HCT116 (cell line): ENCODE measurements around the gene ABR. TPM values are rescaled to one million over a fixed set of nuclear protein-coding genes. Genes with fewer than 3 reads are reported as not detected.

ENCODE experiments used
- ATAC-seq: fragments of 200-7000 bp; cut with Tn5 transposase; 2 replicates; pipeline ENCODE4 v1.9.1; 2020; ENCODE audit warnings: mild to moderate bottlenecking, moderate library complexity
- BruUV-seq: library from RNA; stranded (reverse); fragments of 400-500 nt; replicated peaks from 2 replicates; lab custom pipeline; 2021; lab: Mats Ljungman, UMichigan
- CTCF ChIA-PET: fragments of 300-600 bp; sonication (Branson Sonifier 250); formaldehyde crosslinking; loops from one replicate; lab custom pipeline; 2021; ENCODE audit warnings: antibody characterized with exemption; lab: Charles Lee
- POLR2A ChIA-PET: fragments of 300-600, 350-600 bp; sonication (Branson Sonifier 250); formaldehyde crosslinking; loops from one replicate; lab custom pipeline; 2021; ENCODE audit warnings: antibody characterized with exemption; lab: Charles Lee
- RAD21 ChIA-PET, 2 experiments: fragments of 300-600 bp; sonication (Branson Sonifier 250); formaldehyde crosslinking; loops; one replicate each; lab custom pipeline; 2023; ENCODE audit warnings: low total read pairs in 2 of 2; ENCODE audit not compliant: uncharacterized antibody in 2 of 2, unreplicated experiment in 2 of 2, low non-redundant PET in 1 of 2; lab: Charles Lee
- DNase-seq: peaks from one replicate; pipeline ENCODE4 v3.0.0-alpha.2; 2010; ENCODE audit warnings: low read depth, low spot score
- H2AFZ ChIP-seq: fragments of 200-600 bp; shearing (Covaris generic), sonication (generic); 2 replicates; pipeline ENCODE4 v1.6.1; 2017; ENCODE audit warnings: low read depth, mixed run types, mixed read lengths, antibody characterized with exemption, low read length; ENCODE audit not compliant: poor library complexity, severe bottlenecking
- H3K27ac ChIP-seq: 2 replicates; pipeline ENCODE4 v1.5.1; 2012; ENCODE audit warnings: low read depth, low read length
- H3K27me3 ChIP-seq: fragments of 200-600 bp; sonication (generic); 2 replicates; pipeline ENCODE4 v1.6.1; 2016; ENCODE audit warnings: mixed run types, low read length, mixed read lengths; ENCODE audit not compliant: insufficient read depth
- H3K36me3 ChIP-seq, 2 experiments: fragments of 200-500 bp in 1 of 2; fragments of 200-600 bp in 1 of 2; sonication (Bioruptor generic) in 1 of 2; sonication (generic) in 1 of 2; 2 replicates each; pipeline versions ENCODE4 v1.5.1 to v1.6.1; 2014 to 2016; ENCODE audit warnings: low read length in 2 of 2, inconsistent platforms in 1 of 2, mixed read lengths in 1 of 2, mixed run types in 1 of 2; ENCODE audit not compliant: insufficient read depth in 2 of 2, control insufficient read depth in 1 of 2
- H3K4me1 ChIP-seq, 2 experiments: fragments of 200-600 bp in 1 of 2; sonication (generic) in 1 of 2; 2 replicates each; pipeline versions ENCODE4 v1.5.1 to v1.6.1; 2012 to 2017; ENCODE audit warnings: low read length in 2 of 2, inconsistent platforms in 1 of 2, mild to moderate bottlenecking in 1 of 2, mixed read lengths in 1 of 2, mixed run types in 1 of 2, moderate library complexity in 1 of 2; ENCODE audit not compliant: insufficient read depth in 2 of 2, control insufficient read depth in 1 of 2
- H3K4me2 ChIP-seq: fragments of 200-600 bp; sonication (generic); 2 replicates; pipeline ENCODE4 v1.6.1; 2017; ENCODE audit warnings: mixed run types, low read length, mixed read lengths
- H3K4me3 ChIP-seq, 2 experiments: fragments of 200-600 bp in 1 of 2; sonication (generic) in 1 of 2; replicated peaks in 1 of 2; 2 replicates each; pipeline ENCODE4 v1.5.1; 2011 to 2016; ENCODE audit warnings: low read length in 2 of 2, control low read depth in 1 of 2, low read depth in 1 of 2, mild to moderate bottlenecking in 1 of 2, mixed read lengths in 1 of 2, mixed run types in 1 of 2
- H3K79me2 ChIP-seq: fragments of 200-600 bp; sonication (generic); 2 replicates; pipeline ENCODE4 v1.6.1; 2017; ENCODE audit warnings: mild to moderate bottlenecking, mixed run types, low read length, moderate library complexity, mixed read lengths; ENCODE audit not compliant: insufficient read depth
- H3K9ac ChIP-seq: fragments of 200-600 bp; sonication (generic); 2 replicates; pipeline ENCODE4 v1.6.1; 2016; ENCODE audit warnings: low read length, mixed read lengths
- H3K9me2 ChIP-seq: fragments of 200-600 bp; sonication (generic), shearing (Covaris generic); 2 replicates; pipeline ENCODE4 v1.6.1; 2017; ENCODE audit warnings: mixed run types, mild to moderate bottlenecking, moderate library complexity; ENCODE audit not compliant: insufficient read depth
- H3K9me3 ChIP-seq, 2 experiments: fragments of 200-500 bp in 1 of 2; fragments of 200-600 bp in 1 of 2; sonication (Bioruptor generic) in 1 of 2; sonication (generic) in 1 of 2; 2 replicates each; pipeline ENCODE4 v1.6.1; 2014 to 2017; ENCODE audit warnings: low read length in 2 of 2, mixed read lengths in 2 of 2, inconsistent platforms in 1 of 2, low read depth in 1 of 2, mild to moderate bottlenecking in 1 of 2, mixed run types in 1 of 2, moderate library complexity in 1 of 2; ENCODE audit not compliant: control insufficient read depth in 1 of 2, insufficient read depth in 1 of 2
- H4K20me1 ChIP-seq: fragments of 200-600 bp; sonication (generic), shearing (Covaris generic); 2 replicates; pipeline ENCODE4 v1.6.1; 2017; ENCODE audit warnings: mixed run types, mild to moderate bottlenecking, moderate library complexity; ENCODE audit not compliant: insufficient read depth
- ATF3 ChIP-seq: IDR thresholded peaks from 2 replicates; pipeline ENCODE4 v1.6.1; 2012
- CBX3 ChIP-seq: IDR thresholded peaks from 2 replicates; pipeline ENCODE4 v1.6.1; 2012; ENCODE audit warnings: low read depth
- CEBPB ChIP-seq: IDR thresholded peaks from 2 replicates; pipeline ENCODE4 v1.6.1; 2012; ENCODE audit warnings: low read depth
- CTCF ChIP-seq, 3 experiments: fragments of 200-600 bp in 1 of 3; sonication (generic) in 1 of 3; IDR thresholded peaks in 2 of 3; conservative IDR thresholded peaks in 1 of 3; 2 replicates each; pipeline ENCODE4 v1.5.1; 2012 to 2017; ENCODE audit warnings: low read depth in 2 of 3, low read length in 2 of 3, antibody characterized with exemption in 1 of 3, borderline replicate concordance in 1 of 3, control low read depth in 1 of 3, mild to moderate bottlenecking in 1 of 3, mixed read lengths in 1 of 3, mixed run types in 1 of 3, moderate library complexity in 1 of 3; ENCODE audit not compliant: insufficient read depth in 1 of 3
- EGR1 ChIP-seq: IDR thresholded peaks from 2 replicates; pipeline ENCODE4 v1.6.1; 2012; ENCODE audit warnings: low read depth
- EZH2 ChIP-seq: fragments of 200-600 bp; sonication (generic); IDR thresholded peaks from 2 replicates; pipeline ENCODE4 v1.6.1; 2017; ENCODE audit warnings: antibody characterized with exemption, mixed run types
- EZH2phosphoT487 ChIP-seq: fragments of 200-600 bp; IDR thresholded peaks from 2 replicates; pipeline ENCODE4 v1.6.1; 2018; ENCODE audit warnings: antibody characterized with exemption, borderline replicate concordance
- FOSL1 ChIP-seq: IDR thresholded peaks from 2 replicates; pipeline ENCODE4 v1.6.1; 2012; ENCODE audit warnings: low read depth
- JUND ChIP-seq: IDR thresholded peaks from 2 replicates; pipeline ENCODE4 v1.6.1; 2012
- POLR2AphosphoS5 ChIP-seq: IDR thresholded peaks from 2 replicates; pipeline ENCODE4 v1.6.1; 2011; ENCODE audit warnings: mild to moderate bottlenecking, low read depth, low read length, moderate library complexity
- RAD21 ChIP-seq: IDR thresholded peaks from 2 replicates; pipeline ENCODE4 v1.6.1; 2012; ENCODE audit warnings: low read depth, mild to moderate bottlenecking
- SIN3A ChIP-seq: IDR thresholded peaks from 2 replicates; pipeline ENCODE4 v1.6.1; 2012; ENCODE audit warnings: low read depth
- SRF ChIP-seq: IDR thresholded peaks from 2 replicates; pipeline ENCODE4 v1.6.1; 2012; ENCODE audit warnings: low read depth
- TCF7L2 ChIP-seq: IDR thresholded peaks from 2 replicates; pipeline ENCODE4 v1.7.0; 2011; ENCODE audit warnings: borderline replicate concordance, inconsistent platforms; ENCODE audit not compliant: insufficient read depth, insufficient read length; ENCODE audit errors: extremely low read depth
- YY1 ChIP-seq: IDR thresholded peaks from 2 replicates; pipeline ENCODE4 v1.6.1; 2011; ENCODE audit warnings: low read length, low read depth, moderate library complexity, mild to moderate bottlenecking; ENCODE audit not compliant: insufficient replicate concordance; ENCODE audit errors: extremely low read depth
- ZFX ChIP-seq: fragments of 450-650 bp; IDR thresholded peaks from 2 replicates; pipeline ENCODE4 v1.6.1; 2017
- ZNF274 ChIP-seq: fragments of 200-500 bp; sonication (Bioruptor generic); IDR thresholded peaks from 2 replicates; pipeline ENCODE4 v1.6.1; 2014; ENCODE audit warnings: mild to moderate bottlenecking, low read depth, low read length, inconsistent platforms
- intact Hi-C: fragments of 100-400 bp; cut with micrococcal nuclease; formaldehyde crosslinking; loops from 2 replicates; pipeline ENCODE4 v1.10.0; 2022
- total RNA-seq: library from RNA; stranded (reverse); gene quantifications from one replicate; pipeline ENCODE4 v1.2.1, GENCODE V29; 2021; ENCODE audit not compliant: unreplicated experiment

The ABR gene
- total RNA-seq, 1 experiment from 2014 or later = 58.5 TPM

GRCh38 chr17:1136748-1137147 lies 43.0 kb downstream of the ABR start:
- TF ChIP-seq YY1 = no peak
- TF ChIP-seq CTCF (IDR thresholded peaks at IDR 0.05 in 2 of 3, conservative IDR thresholded peaks at IDR 0.05 in 1 of 3; ENCODE audit: borderline replicate concordance in 1 of 3, insufficient read depth in 1 of 3, low read depth in 2 of 3, low read length in 2 of 3) = no peak
- TF ChIP-seq CEBPB = no peak
- no peak for TF ChIP-seq SIN3A
- no peak for TF ChIP-seq EZH2phosphoT487
- TF ChIP-seq ATF3 = no peak
- no peak for TF ChIP-seq POLR2AphosphoS5
- TF ChIP-seq EGR1 = no peak
- no peak for TF ChIP-seq RAD21
- TF ChIP-seq CBX3 = no peak
- TF ChIP-seq TCF7L2 = no peak
- TF ChIP-seq ZNF274 = no peak
- TF ChIP-seq ZFX = no peak
- TF ChIP-seq EZH2 = no peak
- no peak for TF ChIP-seq FOSL1
- no peak for TF ChIP-seq SRF
- no peak for TF ChIP-seq JUND
- TF ChIP-seq, all 23 proteins: peak for 0
- peak overlapping the region; percentile 65 to 69 for H3K4me3 ChIP-seq
- no peaks in the 10 kb centered on the region for H3K79me2 ChIP-seq
- no peaks in the 10 kb centered on the region for H3K9me2 ChIP-seq
- H3K4me2 ChIP-seq = peak overlapping the region; percentile 96
- no peaks in the 10 kb centered on the region for H3K27me3 ChIP-seq
- peak overlapping the region; percentile 77; the same call in 1 of the 2 replicates for H3K27ac ChIP-seq
- H2AFZ ChIP-seq = no peak overlapping the region
- no peak for DNase-seq
- ChIA-PET RAD21 (interaction anchor here in 1 of 2 experiments (2.6 kb wide), 1 partner anchor 78 kb away, joined by 13 read pairs; no protein-coding TSS in a partner anchor), CTCF (interaction anchor here (1.4 to 3.1 kb wide), 4 partner anchors 14 to 81 kb away, joined by 4 to 24 read pairs (median 9); no protein-coding TSS in a partner anchor), POLR2A (interaction anchor here (1.2 to 1.3 kb wide), 2 partner anchors 22 to 78 kb away, joined by 4 read pairs; no protein-coding TSS in a partner anchor)
- H3K36me3 ChIP-seq = no peaks in the 10 kb centered on the region
- H3K9me3 ChIP-seq = no peaks in the 10 kb centered on the region
- BruUV-seq = no TSS peak
- H3K4me1 ChIP-seq = peaks cover 5 to 17% of the 10 kb centered on the region in 2 experiments; a peak in 3 of 4 replicates
- peak overlapping the region; percentile 77 for H3K9ac ChIP-seq
- no peaks in the 10 kb centered on the region for H4K20me1 ChIP-seq
- intact Hi-C loops = no loop called here
- ATAC-seq = no peak; the same call in 1 of the 2 replicates
